ENCODE data around the gene CPN2.

The CPN2 gene

DNA sequence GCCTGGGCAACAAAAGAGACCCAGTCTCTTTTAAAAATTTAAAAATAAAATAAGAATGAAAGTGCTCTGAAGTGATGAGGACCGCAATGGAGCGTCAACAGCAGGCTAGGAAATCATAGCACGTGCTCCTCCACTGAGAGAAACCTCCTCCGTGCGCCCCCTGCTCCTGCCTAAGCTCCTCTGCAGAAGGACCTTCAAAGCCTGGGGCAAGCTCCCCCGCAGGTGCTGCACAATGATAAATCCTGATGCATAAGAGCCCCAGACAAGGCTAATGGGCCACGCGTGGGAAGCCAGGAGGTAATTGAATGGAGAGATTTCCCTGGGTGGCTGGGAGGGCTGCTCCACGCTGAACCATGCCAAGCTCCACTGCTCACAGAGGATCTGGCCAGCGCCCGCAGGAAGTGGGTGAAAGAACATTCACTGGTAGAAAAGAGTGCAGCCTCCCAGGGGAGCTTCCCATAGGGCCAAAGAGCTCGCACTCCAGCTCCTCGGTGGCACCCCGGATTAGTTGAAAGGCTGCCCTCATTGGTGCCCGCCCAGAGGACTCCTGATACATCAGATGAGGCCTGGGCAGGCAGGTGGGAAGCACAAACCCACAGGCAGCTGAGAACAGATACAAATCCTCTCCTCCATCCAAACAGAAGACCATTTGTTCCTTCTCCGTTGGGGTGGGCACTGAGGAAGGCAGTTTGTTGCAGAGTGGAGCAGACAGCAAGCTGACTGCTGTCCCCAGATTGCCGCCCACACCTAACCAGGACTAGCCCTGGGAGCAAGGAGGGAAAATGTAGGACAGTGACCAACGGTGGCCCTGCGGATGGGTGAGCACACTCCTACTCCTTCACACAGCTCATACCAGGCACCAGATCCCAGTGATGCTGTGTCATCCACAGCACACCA is 52.5 kb downstream of the CPN2 start:
- POLR2A ChIA-PET = no interaction called here
- H3K4me3 ChIP-seq (ENCODE audit: low read depth, low read length) = no peak overlapping the region
- TF ChIP-seq, protein P1, sequence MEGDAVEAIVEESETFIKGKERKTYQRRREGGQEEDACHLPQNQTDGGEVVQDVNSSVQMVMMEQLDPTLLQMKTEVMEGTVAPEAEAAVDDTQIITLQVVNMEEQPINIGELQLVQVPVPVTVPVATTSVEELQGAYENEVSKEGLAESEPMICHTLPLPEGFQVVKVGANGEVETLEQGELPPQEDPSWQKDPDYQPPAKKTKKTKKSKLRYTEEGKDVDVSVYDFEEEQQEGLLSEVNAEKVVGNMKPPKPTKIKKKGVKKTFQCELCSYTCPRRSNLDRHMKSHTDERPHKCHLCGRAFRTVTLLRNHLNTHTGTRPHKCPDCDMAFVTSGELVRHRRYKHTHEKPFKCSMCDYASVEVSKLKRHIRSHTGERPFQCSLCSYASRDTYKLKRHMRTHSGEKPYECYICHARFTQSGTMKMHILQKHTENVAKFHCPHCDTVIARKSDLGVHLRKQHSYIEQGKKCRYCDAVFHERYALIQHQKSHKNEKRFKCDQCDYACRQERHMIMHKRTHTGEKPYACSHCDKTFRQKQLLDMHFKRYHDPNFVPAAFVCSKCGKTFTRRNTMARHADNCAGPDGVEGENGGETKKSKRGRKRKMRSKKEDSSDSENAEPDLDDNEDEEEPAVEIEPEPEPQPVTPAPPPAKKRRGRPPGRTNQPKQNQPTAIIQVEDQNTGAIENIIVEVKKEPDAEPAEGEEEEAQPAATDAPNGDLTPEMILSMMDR (IDR thresholded peaks at IDR 0.05; ENCODE audit: insufficient read depth, low read length, missing control alignments) = no peak
- CTCF ChIA-PET = interaction anchor here (0.8 to 2.8 kb wide), 3 partner anchors 17 to 518 kb away, joined by 3 to 17 read pairs (median 4); no protein-coding TSS in a partner anchor
- DNase-seq (ENCODE audit: low read depth, low spot score) = no peak

DNA sequence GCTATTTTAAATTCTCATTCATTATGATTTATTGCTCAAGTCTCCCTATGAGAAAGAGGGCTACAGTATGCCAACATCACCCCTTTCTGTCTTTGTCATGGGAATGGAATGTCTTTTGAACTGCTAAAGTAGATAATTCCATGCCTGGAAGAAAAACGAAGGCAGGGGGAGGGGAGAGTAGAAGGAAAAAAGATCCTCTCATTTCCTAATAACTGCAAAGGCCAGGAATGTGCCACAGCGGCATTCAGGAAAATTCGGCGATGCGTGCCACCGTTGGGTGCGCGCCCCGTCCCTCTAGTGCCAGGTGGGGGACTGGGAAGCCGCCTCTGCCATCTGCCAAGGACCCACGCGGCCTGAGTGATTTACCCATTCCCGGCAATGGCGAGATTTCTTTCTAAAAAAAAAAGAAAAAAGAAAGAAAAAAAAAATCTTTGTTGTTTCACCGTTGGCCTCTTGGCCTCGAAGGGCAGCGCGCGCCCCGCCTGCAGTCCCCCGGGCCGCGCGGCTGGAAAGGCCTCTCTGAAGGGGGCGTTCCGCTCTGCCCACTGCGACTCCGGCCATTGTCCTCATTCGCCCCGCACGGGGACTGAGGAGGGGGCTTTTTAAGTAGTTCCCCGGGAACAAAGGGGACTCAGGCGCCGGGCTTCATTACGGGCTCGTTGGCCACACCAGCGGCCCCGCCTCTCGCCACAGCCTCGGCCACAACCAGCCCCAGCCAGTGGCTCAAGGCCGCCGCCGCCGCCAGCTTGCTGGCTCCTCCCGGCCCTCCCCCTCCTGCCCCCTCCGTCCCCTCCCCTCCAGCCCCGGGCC is 54.5 kb downstream of the CPN2 start:
- TF ChIP-seq, protein P1 (IDR thresholded peaks at IDR 0.05; ENCODE audit: insufficient read depth, low read length, missing control alignments) = no peak
- CTCF ChIA-PET = interaction anchor here (1.2 to 2.8 kb wide), 2 partner anchors 13 to 19 kb away, joined by 3 to 17 read pairs; no protein-coding TSS in a partner anchor
- no peak for DNase-seq (ENCODE audit: low read depth, low spot score)
- H3K4me3 ChIP-seq (ENCODE audit: low read depth, low read length) = no peak overlapping the region; the same call in 1 of the 2 replicates
- POLR2A ChIA-PET = no interaction called here

DNA sequence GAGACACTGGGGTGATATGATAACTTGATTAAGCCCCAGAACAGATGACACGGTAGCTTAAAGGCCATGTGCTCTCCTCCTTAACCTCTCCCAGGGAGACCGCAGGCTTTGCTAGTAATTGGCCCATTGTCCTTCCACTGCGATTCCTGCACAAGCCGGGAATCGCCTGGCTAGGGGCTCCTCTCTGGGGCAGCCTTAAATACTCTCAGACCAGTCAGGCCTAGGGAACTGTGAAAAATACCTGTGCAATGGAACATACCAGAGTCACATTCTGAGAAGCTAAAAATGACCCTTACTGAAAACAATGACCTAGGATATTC is 56.3 kb downstream of the CPN2 start:
- CTCF ChIA-PET = interaction anchor here (1.4 kb wide), 1 partner anchor 21 kb away, joined by 6 read pairs; no protein-coding TSS in a partner anchor
- H3K4me3 ChIP-seq (ENCODE audit: low read depth, low read length) = no peak overlapping the region
- TF ChIP-seq, protein P1 (IDR thresholded peaks at IDR 0.05; ENCODE audit: insufficient read depth, low read length, missing control alignments) = no peak
- POLR2A ChIA-PET = no interaction called here
- no peak for DNase-seq (ENCODE audit: low read depth, low spot score)

DNA sequence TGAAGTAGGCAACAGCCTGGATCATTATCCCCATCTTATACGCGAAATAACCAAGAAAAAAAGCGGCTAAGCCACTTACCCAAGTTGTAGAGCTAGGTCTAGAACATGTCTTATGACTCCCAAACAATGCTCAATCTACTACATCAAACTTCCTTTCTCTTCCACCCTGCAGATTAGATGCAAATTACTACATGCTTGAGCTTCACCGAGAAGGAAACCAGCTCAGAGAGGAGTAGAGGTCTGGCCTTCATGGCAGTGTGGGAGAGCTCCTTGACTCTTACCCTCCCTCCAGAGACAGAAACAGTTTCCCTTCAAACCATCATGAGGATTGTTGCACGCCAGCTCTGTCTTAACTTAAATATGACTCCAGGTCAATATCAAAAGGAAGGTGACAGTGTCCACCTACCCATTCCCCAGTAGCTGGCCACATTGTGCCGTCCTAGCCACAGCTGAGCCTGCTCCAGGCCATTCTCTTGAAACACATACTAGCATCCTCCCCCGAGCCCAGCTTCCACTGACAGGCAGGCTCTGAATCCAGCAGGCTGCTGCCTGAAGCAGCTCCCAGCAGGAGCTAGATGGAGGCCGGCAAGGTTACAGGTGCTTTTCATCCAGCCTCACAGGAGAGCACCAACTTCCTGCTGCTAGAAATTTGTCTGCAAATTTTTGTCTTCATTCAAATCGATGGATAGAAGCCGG is 56.8 kb downstream of the CPN2 start:
- TF ChIP-seq, protein P1 (IDR thresholded peaks at IDR 0.05; ENCODE audit: insufficient read depth, low read length, missing control alignments) = no peak
- ChIA-PET POLR2A (interaction anchor here (0.7 kb wide), 1 partner anchor 27 kb away, joined by 3 read pairs; no protein-coding TSS in a partner anchor), CTCF (interaction anchor here (1.4 kb wide), 1 partner anchor 21 kb away, joined by 6 read pairs; no protein-coding TSS in a partner anchor)
- DNase-seq (ENCODE audit: low read depth, low spot score) = no peak
- H3K4me3 ChIP-seq (ENCODE audit: low read depth, low read length) = no peak overlapping the region

DNA sequence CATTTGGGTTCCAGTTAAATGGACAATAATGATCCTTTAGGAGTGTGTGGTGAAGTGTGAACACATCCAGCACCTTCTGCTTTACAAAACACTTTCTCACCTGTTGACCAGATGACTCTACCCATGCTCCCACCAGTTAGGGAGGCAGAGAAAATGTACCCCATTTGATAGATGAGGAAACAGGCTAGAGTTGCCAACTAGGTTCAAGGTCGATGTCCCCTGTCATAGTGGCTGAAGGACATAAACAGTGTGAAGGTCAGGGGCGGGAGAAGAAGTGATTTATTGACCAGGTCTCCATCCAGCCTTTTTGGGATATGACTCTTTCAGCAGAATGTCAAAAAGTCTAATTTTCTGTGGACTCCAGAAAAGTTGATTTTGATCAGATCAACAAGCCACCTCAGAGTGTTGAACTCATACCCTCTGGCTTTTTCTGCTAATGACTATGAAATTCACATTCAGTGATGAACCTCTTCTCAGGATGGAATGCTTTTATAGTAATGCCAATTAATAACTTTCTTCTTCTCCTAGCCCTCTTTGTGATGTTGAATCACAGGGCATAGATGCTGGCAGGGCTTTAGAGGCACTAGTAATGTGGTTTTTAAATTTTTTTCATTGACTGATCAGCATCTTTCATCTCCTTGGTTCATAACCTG is 57.5 kb downstream of the CPN2 start:
- no peak overlapping the region for H3K4me3 ChIP-seq (ENCODE audit: low read depth, low read length)
- POLR2A ChIA-PET = interaction anchor here (0.7 kb wide), 1 partner anchor 27 kb away, joined by 3 read pairs; no protein-coding TSS in a partner anchor
- CTCF ChIA-PET = no interaction called here
- no peak for DNase-seq (ENCODE audit: low read depth, low spot score)
- TF ChIP-seq, protein P1 (IDR thresholded peaks at IDR 0.05; ENCODE audit: insufficient read depth, low read length, missing control alignments) = no peak

Measured in AG04449 (cell line).